GM21447 (cell line): Measurements from ENCODE around the gene TMEM39B.
"Not testable (repeated sequence)": the region's sequence is repeated elsewhere in the genome, so short reads cannot be mapped to it uniquely, and the experiment has no call there.

ENCODE experiments used
- ATAC-seq: cut with Tn5 transposase; IDR thresholded peaks from one replicate; pipeline ENCODE4 v1.9.1; 2021; ENCODE audit not compliant: unreplicated experiment

TMEM39B gene

DNA sequence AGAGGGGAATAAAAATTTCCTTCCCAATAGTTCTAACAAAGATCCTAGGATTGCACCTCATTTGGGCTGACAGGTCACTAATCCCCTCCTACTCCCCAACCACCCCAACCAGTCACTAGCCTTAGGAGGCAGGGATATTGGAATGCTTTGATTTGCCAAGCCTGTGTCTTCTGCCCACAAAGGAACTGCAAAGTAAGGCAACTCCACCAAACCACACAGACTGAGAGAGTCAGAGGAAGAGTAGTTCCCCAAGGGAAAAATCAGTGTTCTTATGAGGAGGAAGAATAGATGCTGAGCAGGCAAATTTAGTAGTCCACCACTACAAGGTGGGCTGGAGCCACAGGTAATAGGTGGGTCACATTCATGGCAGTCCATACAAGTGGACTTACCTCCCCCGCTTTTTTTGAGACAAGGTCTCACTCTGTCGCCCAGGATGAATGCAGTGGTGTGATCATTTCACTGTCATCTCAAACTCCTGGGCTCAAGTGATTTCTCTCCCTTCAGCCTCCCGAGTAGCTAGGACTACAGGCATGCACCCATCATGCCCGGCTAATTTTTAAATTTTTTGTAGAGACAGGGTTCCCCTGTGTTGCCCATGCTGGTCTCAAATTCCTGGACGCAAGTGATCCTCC lies 3.7 kb upstream of the TMEM39B start:
- no peak for ATAC-seq

DNA sequence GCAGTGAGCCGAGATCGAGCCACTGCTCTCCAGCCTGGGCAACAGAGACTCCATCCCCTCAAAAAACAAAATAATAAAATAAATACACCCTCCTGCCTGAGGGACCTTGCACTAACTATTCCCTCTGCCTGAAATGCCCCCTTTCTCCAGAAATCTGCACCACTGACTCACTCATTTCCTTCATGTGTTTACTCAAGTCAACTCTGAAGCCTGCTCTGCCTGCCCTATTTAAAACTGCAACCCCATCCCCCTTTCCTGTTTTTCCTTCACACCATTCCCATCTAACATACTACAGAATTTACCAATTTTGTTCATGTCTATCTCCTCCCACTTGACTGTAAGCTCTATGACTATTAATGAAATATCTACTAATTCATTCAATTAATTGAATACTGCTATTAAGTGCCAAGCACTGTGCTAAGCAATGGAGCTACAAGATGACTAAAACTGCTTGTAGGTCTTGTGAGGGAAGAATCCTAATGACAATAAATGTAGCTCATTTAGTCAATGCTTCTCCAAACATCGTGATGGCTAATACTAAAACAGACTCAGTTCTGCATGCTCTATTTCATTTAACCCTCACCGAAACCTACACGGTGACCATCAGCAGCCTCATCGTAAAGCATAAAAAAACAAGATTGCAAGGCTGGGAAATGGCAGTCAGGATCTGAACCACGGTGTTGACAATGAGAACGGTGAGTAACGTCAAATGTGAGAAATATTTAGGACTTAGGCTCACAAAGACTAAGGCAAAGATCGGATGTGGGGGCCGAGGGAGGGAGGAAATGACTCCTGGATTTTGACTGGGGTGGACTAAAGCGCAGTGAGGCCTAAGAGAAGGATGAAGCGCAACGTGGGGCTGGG lies 749 bp upstream of the TMEM39B start:
- ATAC-seq = no peak

DNA sequence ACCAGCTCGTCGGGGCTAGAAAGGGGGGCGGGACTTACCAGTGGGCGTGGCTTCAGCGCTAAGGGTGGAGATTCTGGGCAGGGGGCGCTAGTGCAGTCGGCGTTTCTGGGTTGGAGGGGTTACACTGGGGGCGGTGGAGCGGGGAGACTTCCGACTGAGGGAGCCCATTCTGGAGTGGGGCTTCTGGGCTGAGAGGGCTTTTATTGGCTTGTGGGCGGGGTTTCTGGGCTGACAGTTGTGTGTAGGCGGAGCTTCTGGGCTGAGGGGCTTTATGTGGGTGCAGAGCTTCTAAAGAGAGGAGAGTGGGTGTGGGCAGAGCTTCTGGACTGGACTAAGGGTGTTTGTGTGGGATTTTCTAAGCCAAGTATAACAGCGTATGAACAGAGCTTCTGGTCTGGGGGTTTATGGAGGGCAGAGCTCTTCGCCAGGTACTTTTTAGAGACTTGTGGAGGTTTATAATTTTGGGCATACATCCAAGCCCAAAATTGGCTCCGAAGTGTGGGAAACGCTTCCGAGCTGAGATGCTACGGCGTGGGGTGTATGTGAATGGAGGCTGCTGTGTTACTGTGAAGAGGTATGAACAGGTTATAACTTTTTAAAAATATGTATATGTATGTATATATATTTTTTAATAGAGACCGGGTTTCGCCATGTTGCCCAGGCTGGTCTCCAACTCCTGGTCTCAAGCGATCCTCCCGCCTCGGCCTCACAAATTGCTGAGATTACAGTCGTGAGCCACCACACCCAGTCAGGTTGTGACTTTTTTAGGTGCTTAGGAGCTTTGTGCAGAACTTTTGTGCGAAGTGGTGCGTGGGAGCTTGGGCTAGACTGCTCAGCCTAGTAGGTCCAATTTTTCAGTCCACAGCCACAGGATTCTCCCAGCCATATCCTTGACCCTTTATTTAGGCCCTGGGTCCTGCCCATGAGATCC lies 825 bp downstream of the TMEM39B start:
- ATAC-seq = peak; percentile 31

DNA sequence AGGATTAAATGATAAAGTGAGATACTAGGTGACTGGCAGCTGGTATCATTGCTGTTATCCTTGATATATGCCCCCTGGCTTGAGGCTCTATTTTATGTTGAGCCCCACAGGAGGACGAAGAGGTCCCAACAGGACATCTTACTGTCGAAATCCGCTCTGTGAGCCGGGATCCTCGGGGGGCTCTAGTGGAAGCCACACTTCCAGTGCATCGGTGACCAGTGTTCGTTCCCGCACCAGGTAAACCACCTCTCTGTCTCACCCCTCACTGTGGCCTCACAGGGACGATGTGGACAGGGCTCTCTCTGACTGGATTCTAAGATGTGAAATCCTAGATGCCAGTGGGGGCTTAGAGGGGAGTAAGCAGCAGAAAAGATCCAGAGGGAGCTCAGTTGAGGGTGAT lies 2.1 kb downstream of the TMEM39B start:
- no peak for ATAC-seq

DNA sequence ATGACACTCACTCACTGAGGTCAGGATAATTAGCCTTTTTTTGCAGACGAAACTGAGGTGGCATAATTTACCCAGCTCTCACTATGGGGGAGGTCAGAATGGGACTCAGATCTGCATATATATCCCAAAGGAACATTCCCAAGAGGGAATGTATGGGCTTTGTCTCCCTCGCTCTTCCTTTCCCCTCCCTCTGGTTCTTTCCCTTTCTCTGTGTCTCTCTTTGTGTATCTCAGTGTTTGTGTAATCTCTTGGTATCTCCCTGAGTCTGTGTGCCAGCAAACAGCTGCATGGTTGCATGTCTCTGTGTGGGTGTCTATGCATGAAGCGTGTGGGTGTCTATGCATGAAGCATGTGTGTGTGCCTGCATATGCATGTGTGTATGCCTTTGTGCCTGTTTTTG lies 4.7 kb downstream of the TMEM39B start:
- ATAC-seq = no peak

DNA sequence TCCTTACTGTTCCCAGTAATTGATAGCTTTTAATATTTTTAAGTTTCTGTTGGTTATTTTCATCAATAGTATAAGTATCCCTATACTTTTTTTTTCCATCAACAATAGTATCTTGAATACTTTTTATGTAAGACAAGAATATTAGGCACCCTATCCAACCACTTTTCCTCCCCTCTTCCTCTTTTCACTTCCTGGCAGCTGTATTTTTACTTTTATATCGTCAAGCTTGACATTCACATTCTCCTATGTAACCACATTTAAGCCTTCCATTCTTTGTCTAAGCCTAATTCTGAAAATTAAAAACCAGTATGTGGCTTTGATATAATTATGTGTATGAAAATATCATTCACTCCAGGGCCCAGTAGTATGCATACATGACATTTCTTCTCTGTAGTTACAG lies 9.3 kb downstream of the TMEM39B start:
- ATAC-seq = no peak

DNA sequence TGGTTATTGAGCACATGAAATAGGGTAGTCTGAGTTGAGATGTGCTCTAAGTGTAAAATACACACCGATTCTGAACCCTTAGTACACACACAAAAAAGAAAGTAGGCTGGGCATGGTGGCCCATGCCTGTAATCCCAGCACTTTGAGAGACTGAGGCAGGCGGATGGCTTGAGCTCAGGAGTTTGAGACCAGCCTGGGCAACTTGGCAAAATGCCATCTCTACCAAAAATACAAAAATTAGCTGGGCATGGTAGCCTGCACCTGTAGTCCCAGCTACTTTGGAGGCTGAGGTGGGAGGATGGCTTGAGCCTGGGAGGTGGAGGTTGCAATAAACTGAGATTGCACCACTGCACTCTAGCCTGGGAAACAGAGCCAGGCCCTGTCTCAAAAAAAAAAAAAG lies 13.6 kb downstream of the TMEM39B start:
- ATAC-seq = not testable (repeated sequence)

DNA sequence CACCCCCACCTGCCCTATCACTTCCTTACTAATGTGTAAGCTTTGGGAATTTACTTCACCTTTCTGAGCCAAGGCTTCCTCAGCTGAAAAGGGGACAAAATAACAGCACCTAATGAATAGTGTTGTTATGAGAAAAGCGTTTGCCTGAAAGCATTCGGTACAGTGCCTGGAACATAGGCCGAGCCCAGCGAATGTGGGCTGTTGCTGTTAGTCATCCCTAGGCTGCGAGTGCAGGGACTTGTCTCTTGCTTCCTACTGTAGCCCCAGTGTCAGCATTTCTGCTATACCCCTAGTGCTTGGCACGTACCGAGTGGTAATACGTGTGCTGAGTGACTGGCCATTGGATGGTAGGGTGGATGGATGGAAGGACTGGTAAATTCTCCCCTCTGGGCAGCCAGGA lies 18.4 kb downstream of the TMEM39B start:
- ATAC-seq = no peak

DNA sequence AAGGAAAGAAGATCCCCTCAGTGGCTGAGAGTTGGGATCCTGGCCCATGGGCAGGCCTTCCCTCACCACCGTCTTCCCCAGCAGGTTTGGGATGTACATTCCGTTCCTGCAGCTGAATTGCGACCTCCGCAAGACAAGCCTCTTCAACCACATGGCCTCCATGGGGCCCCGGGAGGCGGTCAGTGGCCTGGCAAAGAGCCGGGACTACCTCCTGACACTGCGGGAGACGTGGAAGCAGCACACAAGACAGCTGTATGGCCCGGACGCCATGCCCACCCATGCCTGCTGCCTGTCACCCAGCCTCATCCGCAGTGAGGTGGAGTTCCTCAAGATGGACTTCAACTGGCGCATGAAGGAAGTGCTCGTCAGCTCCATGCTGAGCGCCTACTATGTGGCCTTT lies 18.9 kb downstream of the TMEM39B start:
- ATAC-seq = no peak

DNA sequence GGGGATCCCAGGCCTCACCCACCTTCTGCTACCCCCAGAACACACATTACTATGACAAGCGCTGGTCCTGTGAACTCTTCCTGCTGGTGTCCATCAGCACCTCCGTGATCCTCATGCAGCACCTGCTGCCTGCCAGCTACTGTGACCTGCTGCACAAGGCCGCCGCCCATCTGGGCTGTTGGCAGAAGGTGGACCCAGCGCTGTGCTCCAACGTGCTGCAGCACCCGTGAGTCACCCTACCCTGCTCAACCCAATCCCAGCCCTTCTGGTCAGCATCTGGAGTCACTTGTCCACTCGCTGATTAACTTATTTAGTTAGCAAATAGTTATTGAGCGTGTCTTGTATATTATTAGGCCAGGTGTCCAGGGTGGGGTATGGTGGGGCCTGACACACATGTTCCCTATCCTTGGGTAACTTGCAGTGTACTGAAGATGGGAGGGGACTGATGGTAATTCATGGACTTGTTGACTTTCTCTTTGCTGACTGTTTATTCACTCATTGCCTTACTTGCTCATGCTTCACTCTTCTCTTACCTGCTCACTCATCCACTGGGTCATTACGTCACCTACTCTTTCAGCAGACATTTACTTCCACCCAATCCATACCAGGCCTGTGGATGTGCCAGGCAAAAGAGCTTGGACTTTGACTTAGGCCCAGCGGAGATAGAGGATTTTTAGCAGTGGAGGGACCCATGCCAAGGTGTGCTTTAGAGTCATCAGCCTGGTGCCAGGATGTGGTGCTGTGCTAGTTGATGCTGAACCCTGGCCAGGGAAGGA lies 22.2 kb downstream of the TMEM39B start:
- ATAC-seq = no peak

DNA sequence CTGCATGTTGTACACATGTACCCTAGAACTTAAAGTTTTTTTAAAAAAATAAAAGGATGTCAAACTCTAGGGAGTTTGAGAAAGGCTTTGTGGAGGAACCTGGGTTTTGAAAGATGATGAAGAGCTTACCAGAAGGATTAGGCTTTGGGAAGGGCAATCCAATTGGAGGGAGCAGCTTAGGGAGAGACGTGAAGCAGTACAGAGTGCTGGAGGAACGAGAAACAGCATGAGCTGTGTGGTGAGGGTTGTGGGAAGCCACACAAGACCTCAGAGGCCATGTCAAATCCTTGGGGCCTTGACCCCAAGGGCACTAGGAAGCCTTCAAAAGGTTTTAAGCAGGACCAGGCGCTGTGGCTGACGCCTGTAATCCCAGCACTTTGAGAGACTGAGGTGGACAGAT lies 26.7 kb downstream of the TMEM39B start:
- no peak for ATAC-seq

DNA sequence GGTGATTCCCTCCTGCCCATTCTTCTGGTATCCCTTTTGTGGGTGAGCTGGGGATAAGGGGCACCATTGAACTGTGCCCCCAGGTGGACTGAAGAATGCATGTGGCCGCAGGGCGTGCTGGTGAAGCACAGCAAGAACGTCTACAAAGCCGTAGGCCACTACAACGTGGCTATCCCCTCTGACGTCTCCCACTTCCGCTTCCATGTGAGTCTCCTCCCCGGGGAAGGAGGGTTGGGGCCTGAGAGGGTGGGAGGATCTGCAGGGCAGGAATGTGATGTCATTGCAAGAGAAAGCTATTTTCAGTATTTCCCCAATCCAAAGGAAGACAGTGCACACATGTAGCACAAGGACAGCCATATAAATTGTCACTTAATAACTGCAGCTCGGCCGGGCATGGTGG lies 27.6 kb downstream of the TMEM39B start:
- no peak for ATAC-seq

DNA sequence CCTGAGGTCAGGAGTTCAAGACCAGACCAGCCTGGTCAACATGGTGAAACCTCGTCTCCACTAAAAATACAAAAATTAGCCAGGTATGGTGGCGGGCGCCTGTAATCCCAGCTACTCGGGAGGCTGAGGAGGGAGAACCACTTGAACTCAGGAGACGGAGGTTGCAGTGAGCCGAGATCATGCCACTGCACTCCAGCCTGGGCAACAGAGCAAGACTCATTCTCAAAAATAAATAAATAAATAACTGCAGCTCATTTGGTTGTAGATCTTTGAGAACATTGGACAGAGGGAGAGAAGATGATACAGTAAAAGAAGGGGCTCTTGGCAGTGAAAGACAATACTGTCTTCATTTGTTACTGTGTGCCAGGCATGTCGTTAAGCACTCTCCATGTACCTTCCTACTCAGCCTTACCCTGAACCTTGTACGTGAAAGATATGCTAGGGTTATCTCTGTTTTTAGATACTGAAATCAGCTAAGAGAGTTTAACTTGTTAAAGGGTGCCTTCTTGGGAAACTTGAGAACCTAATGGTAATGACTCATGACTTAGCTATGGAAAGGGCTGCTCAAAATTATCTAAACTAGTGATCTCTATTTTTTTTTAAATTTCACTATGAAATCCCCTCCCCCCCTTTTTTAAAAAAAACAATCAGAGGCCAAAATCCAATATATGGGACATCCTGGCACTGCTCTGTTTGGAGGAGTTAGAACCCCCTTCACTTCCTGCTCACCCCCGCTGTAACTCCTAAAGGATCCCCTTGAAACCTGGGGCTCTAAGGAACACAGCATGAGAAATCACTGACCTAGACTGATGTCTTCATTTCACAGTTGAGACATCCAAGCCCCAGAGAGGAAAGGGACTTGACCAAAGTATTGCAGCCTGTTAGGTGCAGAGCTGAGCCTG lies 28.3 kb downstream of the TMEM39B start:
- ATAC-seq = no peak

DNA sequence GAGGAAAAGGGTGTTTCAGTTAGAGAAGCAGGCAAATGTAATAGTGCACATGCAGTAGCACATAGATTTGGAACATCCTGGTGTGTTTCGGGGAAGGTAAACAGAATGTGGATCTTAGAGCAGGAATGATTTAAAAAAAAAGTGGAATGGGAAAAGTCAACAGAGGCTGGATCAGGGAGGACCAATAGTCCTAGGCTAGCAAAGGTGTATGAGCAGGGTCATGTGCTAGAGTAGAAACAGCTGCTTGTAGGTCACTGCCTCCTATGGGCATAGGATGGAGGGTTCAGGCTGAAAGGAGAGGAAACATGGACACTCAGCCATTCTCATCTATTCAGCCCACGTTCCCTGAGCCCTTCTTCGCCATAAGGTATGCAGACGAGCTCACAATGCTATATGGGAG lies 31.4 kb downstream of the TMEM39B start:
- no peak for ATAC-seq

DNA sequence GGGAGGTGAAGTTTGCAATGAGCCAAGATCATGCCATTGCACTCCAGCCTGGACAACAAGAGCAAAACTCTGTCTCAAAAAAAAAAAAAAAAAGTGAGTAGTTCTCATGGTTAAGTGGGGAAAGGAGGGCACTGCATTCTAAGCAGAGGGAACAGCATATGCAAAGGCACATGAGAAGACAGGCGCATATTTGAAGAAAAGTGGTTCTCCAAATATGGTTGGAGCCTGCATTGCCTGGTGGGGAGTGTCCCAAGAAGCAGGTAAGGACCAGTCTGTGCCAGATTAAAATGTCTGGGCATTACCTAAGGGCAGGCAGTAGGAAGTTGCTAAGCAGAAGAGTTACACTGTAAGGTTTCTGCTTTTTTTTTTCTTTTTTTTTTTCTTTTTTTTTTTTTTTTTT lies 32.6 kb downstream of the TMEM39B start:
- ATAC-seq = no peak

DNA sequence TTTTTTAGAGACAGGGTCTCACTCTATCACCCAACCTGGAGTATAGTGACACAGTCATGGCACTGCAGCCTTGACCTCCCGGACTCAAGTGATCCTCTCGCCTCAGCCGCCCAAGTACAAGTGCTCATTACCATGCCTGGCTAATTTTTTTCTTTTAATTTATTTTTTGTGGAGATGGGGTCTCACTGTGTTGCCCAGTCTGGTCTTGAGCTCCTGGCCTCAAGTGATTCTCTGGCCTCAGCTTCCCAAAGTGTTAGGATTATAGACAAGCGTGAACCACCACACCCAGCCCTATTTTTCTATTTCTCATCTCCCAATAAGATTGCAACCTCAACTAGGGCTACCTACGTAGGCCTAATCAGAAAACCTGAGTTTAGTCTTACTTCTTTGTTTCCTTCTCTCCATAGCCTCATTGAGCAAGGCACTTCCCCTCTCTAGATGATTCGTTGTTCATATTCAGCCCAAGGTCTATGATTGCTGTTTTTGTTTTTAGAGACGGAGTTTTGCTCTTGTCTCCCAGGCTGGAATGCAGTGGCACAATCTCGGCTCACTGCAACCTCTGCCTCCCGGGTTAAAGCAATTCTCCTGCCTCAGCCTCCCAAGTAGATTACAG lies 34.0 kb downstream of the TMEM39B start:
- no peak for ATAC-seq

DNA sequence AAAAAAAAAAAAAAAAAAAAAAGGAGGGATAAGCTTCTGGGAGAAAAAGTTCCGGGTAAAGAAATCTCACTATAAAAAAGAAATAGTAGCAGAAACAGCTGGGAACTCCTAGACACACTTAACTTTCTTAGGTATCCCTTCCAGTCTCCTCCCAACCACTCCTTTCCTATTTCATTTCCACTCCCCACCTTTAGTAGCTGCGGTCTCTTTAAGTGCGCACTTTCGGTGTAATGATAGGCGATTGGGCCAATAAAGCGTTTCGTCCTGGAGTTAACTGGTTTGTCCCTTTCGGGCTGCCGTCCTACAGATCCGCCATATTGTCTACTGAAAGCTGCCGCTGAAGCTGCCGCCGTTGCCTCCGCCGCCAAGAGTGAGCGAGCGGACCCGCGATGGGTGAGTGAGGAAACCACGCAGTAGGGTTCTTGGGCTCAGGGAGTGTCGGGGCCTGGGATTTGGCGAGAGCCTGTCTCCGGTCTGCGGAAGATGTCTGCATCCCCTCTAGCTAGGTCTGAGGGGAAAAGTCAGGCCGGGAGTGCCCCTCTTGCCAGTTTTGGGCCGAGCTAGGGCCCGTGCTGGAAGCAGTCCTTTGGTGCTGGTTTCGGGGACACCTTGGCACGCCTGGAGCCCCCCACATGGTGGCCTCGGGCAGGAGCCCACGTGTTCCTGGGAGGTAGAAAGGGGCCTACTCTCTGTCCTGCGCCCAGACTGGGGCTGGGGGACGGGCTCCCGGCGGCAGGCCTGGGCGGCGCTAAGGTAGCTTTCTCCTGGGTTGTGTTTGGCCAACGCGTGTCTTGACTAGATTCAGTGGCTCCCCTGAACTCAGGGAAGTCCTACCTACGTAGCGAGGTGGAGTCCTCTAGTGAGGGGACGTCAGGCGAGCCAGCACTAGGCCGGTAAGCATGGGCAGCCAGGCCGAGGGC lies 35.3 kb downstream of the TMEM39B start, which contains the start of gene KPNA6:
Gene KPNA6 (plus strand): TSS at position 315 of the 920 bp plus-strand sequence. CDS start 75 bp downstream, at position 390.
- peak; percentile 58 for ATAC-seq

DNA sequence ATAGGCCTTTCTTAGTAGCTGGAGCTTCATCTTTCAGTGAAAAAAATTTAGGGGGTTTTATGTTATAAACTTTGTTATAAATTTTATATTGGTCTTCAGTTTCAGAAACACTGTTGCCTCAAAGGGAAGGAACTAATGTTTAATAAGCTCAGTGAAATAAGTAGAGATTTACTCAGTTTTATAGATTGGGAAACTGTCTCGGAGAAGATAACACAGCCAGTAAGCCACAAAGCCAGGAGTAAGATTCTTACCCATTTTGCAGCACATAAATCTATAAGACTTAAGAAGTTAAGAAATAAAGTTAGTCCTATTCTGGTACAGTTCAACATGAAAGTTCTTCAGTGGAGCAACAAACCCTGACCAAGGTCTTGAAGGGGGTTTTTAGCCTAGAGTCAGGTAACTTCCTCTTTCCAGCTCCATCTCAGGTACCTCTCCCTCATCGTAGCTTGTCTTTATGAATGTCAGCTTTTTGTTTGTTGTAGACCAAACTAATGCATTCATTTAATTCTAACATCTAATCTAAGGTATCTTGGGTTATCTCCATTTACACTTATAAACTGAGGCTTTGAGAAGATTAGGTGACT lies 38.4 kb downstream of the TMEM39B start:
- no peak for ATAC-seq
